GM12891 (cell line): ENCODE data around the gene SLC4A4.

Experiments
- POLR2A ChIP-seq: IDR thresholded peaks from 2 replicates; pipeline ENCODE4 v1.6.1; 2011; ENCODE audit warnings: low read depth, low read length, control low read depth
- POLR2AphosphoS5 ChIP-seq: IDR thresholded peaks from 2 replicates; pipeline ENCODE4 v1.6.1; 2011; ENCODE audit warnings: low read depth, low read length, control low read depth
- SPI1 ChIP-seq: IDR thresholded peaks from 2 replicates; pipeline ENCODE4 v1.6.1; 2011; ENCODE audit warnings: low read depth, low read length, control low read depth

GRCh38 chr4:71592793-71593192, 254.0 kb downstream of the SLC4A4 start:
- no peak for TF ChIP-seq POLR2A
- TF ChIP-seq POLR2AphosphoS5 = no peak
- TF ChIP-seq SPI1 = no peak
